ENCODE results near the gene FRMD4A.

GRCh38 chr10:14060320-14061070 lies 270.2 kb downstream of the FRMD4A start:
- TF ChIP-seq CTCF (IDR thresholded peaks at IDR 0.05) (no peak), POLR2AphosphoS5 (IDR thresholded peaks at IDR 0.05) (no peak), POLR2A (IDR thresholded peaks at IDR 0.05) (no peak)
